IPS-20b (cell line): Measurements from ENCODE around the gene WDR86.

Source experiments
- H3K27ac ChIP-seq: one replicate; pipeline ENCODE4 v1.5.1; 2013; ENCODE audit warnings: low read length
- H3K27me3 ChIP-seq: 2 replicates; pipeline ENCODE4 v1.6.1; 2013; ENCODE audit warnings: mild to moderate bottlenecking, low read length, inconsistent platforms; ENCODE audit not compliant: insufficient read depth
- H3K36me3 ChIP-seq: 2 replicates; pipeline ENCODE4 v1.6.1; 2013; ENCODE audit warnings: low read depth, mild to moderate bottlenecking, inconsistent platforms, low read length, moderate library complexity; ENCODE audit not compliant: insufficient read depth
- H3K4me1 ChIP-seq: 2 replicates; pipeline ENCODE4 v1.6.1; 2013; ENCODE audit warnings: mild to moderate bottlenecking, control low read depth, inconsistent platforms, low read length, moderate library complexity; ENCODE audit not compliant: insufficient read depth
- H3K4me3 ChIP-seq: 2 replicates; pipeline ENCODE4 v1.5.1; 2013; ENCODE audit warnings: mild to moderate bottlenecking, low read length, inconsistent platforms
- H3K9ac ChIP-seq: 2 replicates; pipeline ENCODE4 v1.6.1; 2013; ENCODE audit warnings: low read depth, mild to moderate bottlenecking, inconsistent platforms, low read length, moderate library complexity
- H3K9me3 ChIP-seq: 2 replicates; pipeline ENCODE4 v1.6.1; 2013; ENCODE audit warnings: mild to moderate bottlenecking, low read depth, low read length, inconsistent platforms; ENCODE audit not compliant: insufficient read depth

WDR86 gene

GRCh38 chr7:151408839-151409666, 785 bp downstream of the WDR86 start:
- Histone ChIP-seq H3K27ac (no peak overlapping the region), H3K9ac (peak overlapping the region; percentile 87; the same call in 1 of the 2 replicates), H3K4me3 (peak overlapping the region; percentile 88)

GRCh38 chr7:151408498-151408838, 1.4 kb downstream of the WDR86 start:
- Histone ChIP-seq H3K27ac (no peak overlapping the region), H3K9ac (peak overlapping the region; percentile 87; the same call in 1 of the 2 replicates), H3K4me3 (peak overlapping the region; percentile 88), H3K27me3 (peaks cover 42% of the 10 kb centered on the region), H3K36me3 (peaks cover 7% of the 10 kb centered on the region; the same call in 1 of the 2 replicates), H3K9me3 (no peaks in the 10 kb centered on the region), H3K4me1 (peaks cover 9% of the 10 kb centered on the region; the same call in 1 of the 2 replicates)

More at GRCh38 chr7:151408839-151409666, 785 bp downstream of the WDR86 start:
- peaks cover 9% of the 10 kb centered on the region; the same call in 1 of the 2 replicates for H3K4me1 ChIP-seq
- H3K27me3 ChIP-seq: peaks cover 42% of the 10 kb centered on the region
- H3K36me3 ChIP-seq: peaks cover 7% of the 10 kb centered on the region; the same call in 1 of the 2 replicates
- no peaks in the 10 kb centered on the region for H3K9me3 ChIP-seq

- Histone ChIP-seq H3K27ac (no peak overlapping the region), H3K9ac (no peak overlapping the region), H3K4me3 (no peak overlapping the region), H3K27me3 (peaks cover 28% of the 10 kb centered on the region), H3K36me3 (peaks cover 7% of the 10 kb centered on the region; the same call in 1 of the 2 replicates), H3K9me3 (no peaks in the 10 kb centered on the region), H3K4me1 (peaks cover 9% of the 10 kb centered on the region; the same call in 1 of the 2 replicates)
These were observed 2.8 kb downstream of the WDR86 start for GRCh38 chr7:151406886-151407583.

GRCh38 chr7:151406051-151406875, 3.6 kb downstream of the WDR86 start:
- H3K4me1 ChIP-seq: peaks cover 7% of the 10 kb centered on the region; the same call in 1 of the 2 replicates
- no peak overlapping the region for H3K27ac ChIP-seq
- H3K9me3 ChIP-seq: no peaks in the 10 kb centered on the region
- peaks cover 7% of the 10 kb centered on the region; the same call in 1 of the 2 replicates for H3K36me3 ChIP-seq
- H3K27me3 ChIP-seq: peaks cover 20% of the 10 kb centered on the region
- H3K9ac ChIP-seq: no peak overlapping the region
- H3K4me3 ChIP-seq: no peak overlapping the region

GRCh38 chr7:151405588-151405987, 4.2 kb downstream of the WDR86 start:
- peaks cover 13% of the 10 kb centered on the region for H3K27me3 ChIP-seq
- no peaks in the 10 kb centered on the region for H3K9me3 ChIP-seq
- H3K27ac ChIP-seq: no peak overlapping the region
- no peak overlapping the region for H3K9ac ChIP-seq
- peaks cover 7% of the 10 kb centered on the region; the same call in 1 of the 2 replicates for H3K36me3 ChIP-seq
- H3K4me1 ChIP-seq: no peaks in the 10 kb centered on the region; the same call in 1 of the 2 replicates
- H3K4me3 ChIP-seq: no peak overlapping the region

- no peaks in the 10 kb centered on the region for H3K9me3 ChIP-seq
- peaks cover 7% of the 10 kb centered on the region; the same call in 1 of the 2 replicates for H3K36me3 ChIP-seq
- H3K27me3 ChIP-seq: peaks cover 10% of the 10 kb centered on the region
- H3K4me1 ChIP-seq: no peaks in the 10 kb centered on the region
- no peak overlapping the region for H3K4me3 ChIP-seq
- no peak overlapping the region for H3K9ac ChIP-seq
- no peak overlapping the region for H3K27ac ChIP-seq
These were observed 4.8 kb downstream of the WDR86 start for GRCh38 chr7:151405056-151405455.

GRCh38 chr7:151404216-151405011, 5.4 kb downstream of the WDR86 start:
- Histone ChIP-seq H3K9me3 (no peaks in the 10 kb centered on the region), H3K4me1 (no peaks in the 10 kb centered on the region), H3K27ac (no peak overlapping the region)

GRCh38 chr7:151403764-151404163, 6.1 kb downstream of the WDR86 start:
- no peak overlapping the region for H3K4me3 ChIP-seq

More at GRCh38 chr7:151404216-151405011, 5.4 kb downstream of the WDR86 start:
- peaks cover 10% of the 10 kb centered on the region for H3K27me3 ChIP-seq
- H3K9ac ChIP-seq: no peak overlapping the region
- H3K4me3 ChIP-seq: no peak overlapping the region
- H3K36me3 ChIP-seq: peaks cover 7% of the 10 kb centered on the region; the same call in 1 of the 2 replicates

GRCh38 chr7:151402029-151402835, 7.6 kb downstream of the WDR86 start:
- H3K9me3 ChIP-seq: no peaks in the 10 kb centered on the region
- peaks cover 14% of the 10 kb centered on the region for H3K36me3 ChIP-seq
- no peaks in the 10 kb centered on the region for H3K27me3 ChIP-seq
- H3K27ac ChIP-seq: no peak overlapping the region
- no peak overlapping the region for H3K4me3 ChIP-seq
- no peak overlapping the region for H3K9ac ChIP-seq
- no peaks in the 10 kb centered on the region for H3K4me1 ChIP-seq

More at GRCh38 chr7:151403764-151404163, 6.1 kb downstream of the WDR86 start:
- H3K9me3 ChIP-seq: no peaks in the 10 kb centered on the region
- H3K27me3 ChIP-seq: peaks cover 5% of the 10 kb centered on the region
- H3K27ac ChIP-seq: no peak overlapping the region
- H3K9ac ChIP-seq: no peak overlapping the region
- H3K4me1 ChIP-seq: no peaks in the 10 kb centered on the region
- H3K36me3 ChIP-seq: peaks cover 7% of the 10 kb centered on the region; the same call in 1 of the 2 replicates

GRCh38 chr7:151400626-151401315, 9.1 kb downstream of the WDR86 start:
- no peaks in the 10 kb centered on the region for H3K4me1 ChIP-seq
- H3K9ac ChIP-seq: no peak overlapping the region
- no peaks in the 10 kb centered on the region for H3K27me3 ChIP-seq
- peaks cover 7% of the 10 kb centered on the region for H3K36me3 ChIP-seq
- no peak overlapping the region for H3K27ac ChIP-seq
- H3K4me3 ChIP-seq: no peak overlapping the region
- H3K9me3 ChIP-seq: no peaks in the 10 kb centered on the region
